A549 (cell line): Measurements from ENCODE around the gene ANKRD23. TPM values are rescaled to one million over a fixed set of nuclear protein-coding genes. Genes with fewer than 3 reads are reported as not detected.
A peak's percentile ranks its signal among the peaks of the same experiment; 100 is the strongest.

ENCODE experiments used
- ATAC-seq, 2 experiments: fragments of 200-7000 bp in 1 of 2; fragments of >200 bp in 1 of 2; cut with Nextera tagmentation in 1 of 2; cut with Tn5 transposase in 1 of 2; 3 replicates each; pipeline versions ENCODE4 v1.8.0 to v1.9.1; 2018 to 2020; ENCODE audit warnings: mild to moderate bottlenecking in 1 of 2, moderate library complexity in 1 of 2
- CTCF ChIA-PET: fragments of 300-600 bp; sonication (Branson Sonifier 250); formaldehyde crosslinking; extraction: SDS; loops from one replicate; lab custom pipeline; 2021; ENCODE audit warnings: antibody characterized with exemption, inconsistent platforms; lab: Yijun Ruan, JAX
- POLR2A ChIA-PET: fragments of 350-600 bp; formaldehyde crosslinking; extraction: SDS; loops from one replicate; lab custom pipeline; 2021; ENCODE audit warnings: antibody characterized with exemption, inconsistent platforms; lab: Yijun Ruan, JAX
- DNase-seq, 2 experiments: peaks; one replicate each; pipeline versions ENCODE4 v3.0.0 to v3.0.0-alpha.2; 2011 to 2016; ENCODE audit warnings: low read depth in 1 of 2, low spot score in 1 of 2
- FAIRE-seq: peaks from 2 replicates; lab custom pipeline; 2011; peaks lifted over from hg19 to GRCh38; lab: Jason Lieb, UNC
- H3K27ac ChIP-seq, 2 experiments: fragments of >200 bp; sonication (Bioruptor Twin); formaldehyde crosslinking; 3 replicates each; pipeline ENCODE4 v1.5.1; 2016 to 2017
- H3K4me1 ChIP-seq: fragments of >200 bp; sonication (Bioruptor Twin); formaldehyde crosslinking; 3 replicates; pipeline ENCODE4 v1.6.1; 2016
- H3K4me2 ChIP-seq: fragments of >200 bp; sonication (Bioruptor Twin); formaldehyde crosslinking; 3 replicates; pipeline ENCODE4 v1.6.1; 2016
- H3K4me3 ChIP-seq: fragments of >200 bp; sonication (Bioruptor Twin); formaldehyde crosslinking; 3 replicates; pipeline ENCODE4 v1.5.1; 2016
- H3K9me3 ChIP-seq: fragments of >200 bp; sonication (Bioruptor Twin); formaldehyde crosslinking; 3 replicates; pipeline ENCODE4 v1.6.1; 2016
- BHLHE40 ChIP-seq: IDR thresholded peaks from 2 replicates; pipeline ENCODE4 v1.6.1; 2012; ENCODE audit warnings: low read depth, low read length, inconsistent platforms
- CBX2 ChIP-seq: fragments of 200-600 bp; sonication (generic); IDR thresholded peaks from 2 replicates; pipeline ENCODE4 v1.6.1; 2016; ENCODE audit warnings: low read depth, mild to moderate bottlenecking, borderline replicate concordance
- CBX8 ChIP-seq: fragments of 200-600 bp; sonication (generic); IDR thresholded peaks from 2 replicates; pipeline ENCODE4 v1.6.1; 2016
- CTCF ChIP-seq: fragments of >200 bp; sonication (Bioruptor Twin); formaldehyde crosslinking; IDR thresholded peaks from 3 replicates; pipeline ENCODE4 v1.5.1; 2016
- EP300 ChIP-seq, 2 experiments: fragments of >200 bp; sonication (Bioruptor Twin); formaldehyde crosslinking; IDR thresholded peaks; 2 replicates in 1 of 2; 3 replicates in 1 of 2; pipeline ENCODE4 v1.6.1; 2016 to 2017
- ESRRA ChIP-seq: fragments of 150-350 bp; IDR thresholded peaks from 2 replicates; pipeline ENCODE4 v1.6.1; 2014; ENCODE audit warnings: mild to moderate bottlenecking, low read length, borderline replicate concordance
- FOSL2 ChIP-seq, 2 experiments: fragments of 450-650 bp in 1 of 2; fragments of >200 bp in 1 of 2; sonication (Bioruptor Twin) in 1 of 2; formaldehyde crosslinking; IDR thresholded peaks; 2 replicates each; pipeline versions ENCODE4 v1.5.0 to v1.6.1; 2016 to 2020; ENCODE audit warnings: mild to moderate bottlenecking in 1 of 2, moderate library complexity in 1 of 2
- HES2 ChIP-seq: fragments of >200 bp; sonication (Bioruptor Twin); formaldehyde crosslinking; IDR thresholded peaks from 2 replicates; pipeline ENCODE4 v1.6.1; 2016
- HEYL ChIP-seq: fragments of 250-450 bp; sonication (Bioruptor Pico); IDR thresholded peaks from 2 replicates; pipeline ENCODE4 v1.8.0; 2021; ENCODE audit warnings: mild to moderate bottlenecking, moderate library complexity
- HMGXB4 ChIP-seq: fragments of 250-450 bp; sonication (Bioruptor Pico); IDR thresholded peaks from 2 replicates; pipeline ENCODE4 v1.5.0; 2021; ENCODE audit warnings: mild to moderate bottlenecking, moderate library complexity, borderline replicate concordance
- KDM5A ChIP-seq: fragments of 200-600 bp; sonication (generic); IDR thresholded peaks from 2 replicates; pipeline ENCODE4 v1.6.1; 2016; ENCODE audit warnings: antibody characterized with exemption, mild to moderate bottlenecking
- PHF8 ChIP-seq: fragments of 200-600 bp; sonication (generic); IDR thresholded peaks from 2 replicates; pipeline ENCODE4 v1.6.1; 2016; ENCODE audit warnings: low read depth, mild to moderate bottlenecking, antibody characterized with exemption, moderate library complexity, borderline replicate concordance
- POLR2A ChIP-seq: IDR thresholded peaks from 2 replicates; pipeline ENCODE4 v1.6.1; 2012; ENCODE audit warnings: mild to moderate bottlenecking, low read length
- RARB ChIP-seq: fragments of 250-450 bp; sonication (Bioruptor Pico); IDR thresholded peaks from 2 replicates; pipeline ENCODE4 v1.8.0; 2021; ENCODE audit warnings: mild to moderate bottlenecking, moderate library complexity
- RNF2 ChIP-seq: fragments of 200-600 bp; sonication (generic); IDR thresholded peaks from 2 replicates; pipeline ENCODE4 v1.6.1; 2016; ENCODE audit warnings: low read depth, mild to moderate bottlenecking, antibody characterized with exemption, moderate library complexity, borderline replicate concordance
- SMC3 ChIP-seq: fragments of >200 bp; sonication (Bioruptor Twin); formaldehyde crosslinking; IDR thresholded peaks from 3 replicates; pipeline ENCODE4 v1.6.1; 2018; ENCODE audit warnings: inconsistent platforms
- SREBF2 ChIP-seq: fragments of 450-650 bp; IDR thresholded peaks from 2 replicates; pipeline ENCODE4 v1.6.1; 2014; ENCODE audit warnings: mild to moderate bottlenecking, moderate library complexity
- TFCP2L1 ChIP-seq: fragments of 250-450 bp; sonication (Bioruptor Pico); IDR thresholded peaks from 2 replicates; pipeline ENCODE4 v1.5.0; 2021; ENCODE audit warnings: mild to moderate bottlenecking
- ZC3H11A ChIP-seq: fragments of 450-650 bp; IDR thresholded peaks from 2 replicates; pipeline ENCODE4 v1.6.1; 2014; ENCODE audit warnings: antibody characterized with exemption, mild to moderate bottlenecking
- ZFP36 ChIP-seq: fragments of 450-650 bp; IDR thresholded peaks from 2 replicates; pipeline ENCODE4 v1.6.1; 2014; ENCODE audit warnings: borderline replicate concordance; ENCODE audit not compliant: partially characterized antibody
- WGBS: methylation state at CpG from one replicate; pipeline ENCODE4 v1.1.6; 2017; ENCODE audit errors: missing lambda C conversion rate; 5-methylcytosine and 5-hydroxymethylcytosine counted together
- polyA plus RNA-seq, 4 experiments: library from polyadenylated mRNA; depleted of rRNA in 3 of 4; stranded (reverse); fragments of >200 nt; fragmentation: RNase III in 1 of 4; extraction: RNeasy Plus Mini Kit Qiagen cat#74134 plus additional on column Dnase treatment in 1 of 4; gene quantifications; 2 replicates in 3 of 4; 3 replicates in 1 of 4; pipeline ENCODE4 v1.2.3, GENCODE V29; 2011 to 2017
- TF ChIP-seq, protein P1 (sequence below): fragments of >200 bp; sonication (Bioruptor Twin); formaldehyde crosslinking; IDR thresholded peaks from 3 replicates; pipeline ENCODE4 v1.6.1; 2016
- TF ChIP-seq, protein P2 (sequence below): fragments of 200-600 bp; sonication (generic); IDR thresholded peaks from 2 replicates; pipeline ENCODE4 v1.6.1; 2016; ENCODE audit warnings: antibody characterized with exemption, mild to moderate bottlenecking, moderate library complexity

The ANKRD23 gene
- polyA plus RNA-seq, 2 of the 4 experiments (the other 2 are of a cell fraction): 1.9 to 2.4 TPM

GRCh38 chr2:96875498-96876268 lies 31.9 kb upstream of the ANKRD23 start:
- ATAC-seq: peak; percentile 15 to 24; a peak in 2 of 6 replicates

DNA sequence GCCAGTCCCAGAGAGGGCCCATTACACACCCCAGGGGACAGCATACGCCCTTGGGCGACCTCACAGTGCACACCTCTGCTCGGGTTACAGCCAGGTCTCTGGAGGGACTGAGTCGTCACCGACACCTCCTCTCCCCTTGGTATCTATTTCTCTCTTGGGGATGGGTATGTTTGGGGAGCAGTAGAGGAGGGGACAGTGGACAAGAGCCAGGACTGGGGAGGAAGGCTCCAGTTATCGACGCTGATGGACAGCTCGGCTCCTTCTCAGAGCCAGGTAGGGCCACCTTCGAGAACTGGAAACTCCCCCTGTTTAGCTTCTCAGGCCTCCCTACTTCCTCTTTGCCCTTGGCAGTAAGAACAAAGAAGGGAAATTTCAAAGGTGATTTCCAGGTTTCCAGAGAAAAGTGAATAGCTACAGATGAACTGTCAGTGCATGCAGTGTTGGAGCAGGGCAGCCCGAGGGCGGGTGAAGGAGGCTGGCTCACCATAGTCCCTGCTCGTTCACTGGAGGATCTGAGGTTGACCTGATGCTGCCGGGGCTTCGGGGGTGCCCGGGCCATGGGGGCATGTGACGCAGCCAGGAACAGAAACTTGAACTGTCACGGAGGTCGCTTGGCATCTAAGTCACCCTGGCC lies 30.5 kb upstream of the ANKRD23 start:
- Histone ChIP-seq H3K4me2 (no peak overlapping the region), H3K4me1 (peaks cover 7% of the 10 kb centered on the region), H3K9me3 (no peaks in the 10 kb centered on the region), H3K27ac (no peak overlapping the region), H3K4me3 (no peak overlapping the region)
- FAIRE-seq: no peak
- no peak for ATAC-seq
- TF ChIP-seq FOSL2 (IDR thresholded peaks at IDR 0.05) (no peak), FOSL2 (CRISPR knock-in tag; IDR thresholded peaks at IDR 0.05) (no peak), SREBF2 (no peak), CTCF (no peak), KDM5A (no peak), RARB (CRISPR knock-in tag) (no peak), HMGXB4 (CRISPR knock-in tag) (no peak), EP300 (IDR thresholded peaks at IDR 0.05) (no peak), CBX2 (no peak), HEYL (CRISPR knock-in tag) (no peak)
- TF ChIP-seq, protein P1, sequence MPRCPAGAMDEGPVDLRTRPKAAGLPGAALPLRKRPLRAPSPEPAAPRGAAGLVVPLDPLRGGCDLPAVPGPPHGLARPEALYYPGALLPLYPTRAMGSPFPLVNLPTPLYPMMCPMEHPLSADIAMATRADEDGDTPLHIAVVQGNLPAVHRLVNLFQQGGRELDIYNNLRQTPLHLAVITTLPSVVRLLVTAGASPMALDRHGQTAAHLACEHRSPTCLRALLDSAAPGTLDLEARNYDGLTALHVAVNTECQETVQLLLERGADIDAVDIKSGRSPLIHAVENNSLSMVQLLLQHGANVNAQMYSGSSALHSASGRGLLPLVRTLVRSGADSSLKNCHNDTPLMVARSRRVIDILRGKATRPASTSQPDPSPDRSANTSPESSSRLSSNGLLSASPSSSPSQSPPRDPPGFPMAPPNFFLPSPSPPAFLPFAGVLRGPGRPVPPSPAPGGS: no peak
- 57% methylated on average over 17 of the region's 18 CpGs for WGBS
- no peak for DNase-seq
- ChIA-PET CTCF (interaction anchor here (0.7 to 2.7 kb wide), 6 partner anchors 8 to 76 kb away, joined by 3 to 16 read pairs (median 4); partner anchors contain the start of gene ANKRD39), POLR2A (interaction anchor here (1.4 kb wide), 1 partner anchor 16 kb away, joined by 4 read pairs; no protein-coding TSS in a partner anchor)

More at GRCh38 chr2:96875498-96876268, 31.9 kb upstream of the ANKRD23 start:
- no peak overlapping the region for H3K27ac ChIP-seq
- TF ChIP-seq ESRRA: no peak
- no peaks in the 10 kb centered on the region for H3K9me3 ChIP-seq
- H3K4me2 ChIP-seq: no peak overlapping the region
- 73% methylated on average over 14 of the region's 14 CpGs for WGBS
- ChIA-PET CTCF (interaction anchor here (1.3 to 2.7 kb wide), 3 partner anchors 18 to 75 kb away, joined by 3 to 16 read pairs (median 7); partner anchors contain the start of genes ANKRD39 and CNNM3), POLR2A (interaction anchor here (1.4 kb wide), 1 partner anchor 17 kb away, joined by 4 read pairs; no protein-coding TSS in a partner anchor)
- no peak for DNase-seq
- no peak for FAIRE-seq
- peaks cover 2% of the 10 kb centered on the region; the same call in 2 of the 3 replicates for H3K4me1 ChIP-seq
- H3K4me3 ChIP-seq: no peak overlapping the region

DNA sequence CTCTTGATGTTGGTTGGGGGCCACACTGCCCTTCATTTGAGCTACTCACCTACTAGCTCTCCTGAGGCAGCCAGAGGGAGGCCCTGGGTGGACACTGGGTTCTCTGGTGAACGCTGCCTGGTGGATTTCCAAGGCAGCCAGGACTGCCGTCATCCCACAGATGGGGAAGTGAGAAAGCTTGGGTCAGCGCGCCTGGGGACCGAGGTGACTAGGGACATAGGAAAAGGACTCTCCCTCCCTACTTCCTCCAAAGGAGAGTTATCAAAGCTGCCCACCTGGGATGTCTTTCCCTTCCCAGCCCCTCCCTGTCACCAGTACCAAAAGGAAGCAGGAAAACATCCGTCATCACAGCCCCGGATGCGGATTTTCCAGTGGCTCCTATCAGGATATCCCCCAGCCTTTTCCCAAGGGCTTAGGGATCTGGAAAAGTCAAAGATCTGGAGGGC lies 29.9 kb upstream of the ANKRD23 start:
- Histone ChIP-seq H3K4me2 (no peak overlapping the region), H3K4me1 (peaks cover 7% of the 10 kb centered on the region), H3K27ac (no peak overlapping the region), H3K4me3 (no peak overlapping the region), H3K9me3 (no peaks in the 10 kb centered on the region)
- WGBS: 95% methylated on average over 8 of the region's 8 CpGs
- CTCF ChIA-PET: interaction anchor here (0.7 to 2.7 kb wide), 8 partner anchors 8 to 77 kb away, joined by 3 to 16 read pairs (median 4); partner anchors contain the start of gene ANKRD39
- POLR2A ChIA-PET: no interaction called here
- ATAC-seq (no peak), DNase-seq (no peak), FAIRE-seq (no peak)
- TF ChIP-seq RNF2: no peak
- TF ChIP-seq PHF8: no peak
- no peak for TF ChIP-seq HEYL (CRISPR knock-in tag)
- TF ChIP-seq ZFP36: no peak
- no peak for TF ChIP-seq SMC3
- TF ChIP-seq TFCP2L1: no peak
- no peak for TF ChIP-seq CBX8
- no peak for TF ChIP-seq HES2
- no peak for TF ChIP-seq ZC3H11A
- TF ChIP-seq POLR2A: no peak
- no peak for TF ChIP-seq BHLHE40
- TF ChIP-seq, protein P2, sequence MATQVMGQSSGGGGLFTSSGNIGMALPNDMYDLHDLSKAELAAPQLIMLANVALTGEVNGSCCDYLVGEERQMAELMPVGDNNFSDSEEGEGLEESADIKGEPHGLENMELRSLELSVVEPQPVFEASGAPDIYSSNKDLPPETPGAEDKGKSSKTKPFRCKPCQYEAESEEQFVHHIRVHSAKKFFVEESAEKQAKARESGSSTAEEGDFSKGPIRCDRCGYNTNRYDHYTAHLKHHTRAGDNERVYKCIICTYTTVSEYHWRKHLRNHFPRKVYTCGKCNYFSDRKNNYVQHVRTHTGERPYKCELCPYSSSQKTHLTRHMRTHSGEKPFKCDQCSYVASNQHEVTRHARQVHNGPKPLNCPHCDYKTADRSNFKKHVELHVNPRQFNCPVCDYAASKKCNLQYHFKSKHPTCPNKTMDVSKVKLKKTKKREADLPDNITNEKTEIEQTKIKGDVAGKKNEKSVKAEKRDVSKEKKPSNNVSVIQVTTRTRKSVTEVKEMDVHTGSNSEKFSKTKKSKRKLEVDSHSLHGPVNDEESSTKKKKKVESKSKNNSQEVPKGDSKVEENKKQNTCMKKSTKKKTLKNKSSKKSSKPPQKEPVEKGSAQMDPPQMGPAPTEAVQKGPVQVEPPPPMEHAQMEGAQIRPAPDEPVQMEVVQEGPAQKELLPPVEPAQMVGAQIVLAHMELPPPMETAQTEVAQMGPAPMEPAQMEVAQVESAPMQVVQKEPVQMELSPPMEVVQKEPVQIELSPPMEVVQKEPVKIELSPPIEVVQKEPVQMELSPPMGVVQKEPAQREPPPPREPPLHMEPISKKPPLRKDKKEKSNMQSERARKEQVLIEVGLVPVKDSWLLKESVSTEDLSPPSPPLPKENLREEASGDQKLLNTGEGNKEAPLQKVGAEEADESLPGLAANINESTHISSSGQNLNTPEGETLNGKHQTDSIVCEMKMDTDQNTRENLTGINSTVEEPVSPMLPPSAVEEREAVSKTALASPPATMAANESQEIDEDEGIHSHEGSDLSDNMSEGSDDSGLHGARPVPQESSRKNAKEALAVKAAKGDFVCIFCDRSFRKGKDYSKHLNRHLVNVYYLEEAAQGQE: no peak
